ENCODE results near the gene AGR2.

The AGR2 gene

GRCh38 chr7:16812542-16813231, 7.9 kb upstream of the AGR2 start:
- no peak for DNase-seq (ENCODE audit: low spot score)

GRCh38 chr7:16811551-16811950, 6.8 kb upstream of the AGR2 start:
- DNase-seq (ENCODE audit: low spot score): peak; percentile 49

GRCh38 chr7:16810573-16810972, 5.8 kb upstream of the AGR2 start:
- no peak for DNase-seq (ENCODE audit: low spot score)

- no peak for DNase-seq (ENCODE audit: low spot score)
Measured at GRCh38 chr7:16810112-16810511, 5.3 kb upstream of the AGR2 start.

GRCh38 chr7:16805441-16805840, 642 bp upstream of the AGR2 start:
- no peak for DNase-seq (ENCODE audit: low spot score)

GRCh38 chr7:16803881-16804673, 722 bp downstream of the AGR2 start:
- DNase-seq (ENCODE audit: low spot score): no peak

- DNase-seq (ENCODE audit: low spot score): no peak
Measured at GRCh38 chr7:16803125-16803524, 1.7 kb downstream of the AGR2 start.

GRCh38 chr7:16801579-16801978, 3.2 kb downstream of the AGR2 start:
- no peak for DNase-seq (ENCODE audit: low spot score)

- peak; percentile 75 for DNase-seq (ENCODE audit: low spot score)
Measured at GRCh38 chr7:16801111-16801542, 3.7 kb downstream of the AGR2 start.

GRCh38 chr7:16795624-16796023, 9.2 kb downstream of the AGR2 start:
- no peak for DNase-seq (ENCODE audit: low spot score)

GRCh38 chr7:16794986-16795385, 9.8 kb downstream of the AGR2 start:
- DNase-seq (ENCODE audit: low spot score): no peak

GRCh38 chr7:16791905-16792698, 12.7 kb downstream of the AGR2 start:
- DNase-seq (ENCODE audit: low spot score): peak; percentile 11

- no peak for DNase-seq (ENCODE audit: low spot score)
Measured at GRCh38 chr7:16791071-16791470, 13.7 kb downstream of the AGR2 start.

- DNase-seq (ENCODE audit: low spot score): no peak
Measured at GRCh38 chr7:16787127-16787526, 17.7 kb downstream of the AGR2 start.

GRCh38 chr7:16786257-16786656, 18.5 kb downstream of the AGR2 start:
- no peak for DNase-seq (ENCODE audit: low spot score)

- DNase-seq (ENCODE audit: low spot score): no peak
Measured at GRCh38 chr7:16785846-16786245, 19.0 kb downstream of the AGR2 start.

- no peak for DNase-seq (ENCODE audit: low spot score)
Measured at GRCh38 chr7:16785321-16785720, 19.5 kb downstream of the AGR2 start.

- DNase-seq (ENCODE audit: low spot score): no peak
Measured at GRCh38 chr7:16780596-16780995, 24.2 kb downstream of the AGR2 start.

- no peak for DNase-seq (ENCODE audit: low spot score)
Measured at GRCh38 chr7:16779051-16779450, 25.7 kb downstream of the AGR2 start.

GRCh38 chr7:16778476-16778875, 26.3 kb downstream of the AGR2 start:
- DNase-seq (ENCODE audit: low spot score): no peak

GRCh38 chr7:16776053-16776452, 28.7 kb downstream of the AGR2 start:
- no peak for DNase-seq (ENCODE audit: low spot score)

GRCh38 chr7:16774986-16775385, 29.8 kb downstream of the AGR2 start:
- DNase-seq (ENCODE audit: low spot score): no peak

- no peak for DNase-seq (ENCODE audit: low spot score)
Measured at GRCh38 chr7:16774294-16774693, 30.5 kb downstream of the AGR2 start.
